Bronchial epithelial cell (primary cell): Measurements from ENCODE around the gene WWP2. TPM values are rescaled to one million over a fixed set of nuclear protein-coding genes. Genes with fewer than 3 reads are reported as not detected.

Source experiments
- DNase-seq: peaks from one replicate; pipeline ENCODE4 v3.0.0-alpha.2; 2010; ENCODE audit warnings: low read depth
- FAIRE-seq: peaks from 2 replicates; lab custom pipeline; 2011; peaks lifted over from hg19 to GRCh38; lab: Jason Lieb, UNC
- H3K27me3 ChIP-seq: 2 replicates; pipeline ENCODE4 v1.5.1; 2011; ENCODE audit warnings: low read length; ENCODE audit not compliant: control insufficient read depth, insufficient read depth
- H3K36me3 ChIP-seq: 2 replicates; pipeline ENCODE4 v1.5.1; 2011; ENCODE audit warnings: low read length; ENCODE audit not compliant: control insufficient read depth, insufficient read depth
- H3K4me3 ChIP-seq: 2 replicates; pipeline ENCODE4 v1.5.1; 2011; ENCODE audit warnings: mild to moderate bottlenecking, low read depth, low read length, control low read depth
- CTCF ChIP-seq: IDR thresholded peaks from 2 replicates; pipeline ENCODE4 v1.5.1; 2011; ENCODE audit warnings: mild to moderate bottlenecking, moderate library complexity, low read length, control low read depth, inconsistent platforms; ENCODE audit not compliant: insufficient read depth, severe bottlenecking
- total RNA-seq: library from RNA; depleted of rRNA; stranded (reverse); fragments of >200 nt; gene quantifications from 2 replicates; pipeline ENCODE4 v1.2.1, GENCODE V29; 2014

Gene WWP2
- total RNA-seq, 1 donor from 2014 or later, result 15.0 TPM

GRCh38 chr16:69935740-69936139 is 173.6 kb downstream of the WWP2 start:
- DNase-seq, result no peak
- peak; percentile 7 for FAIRE-seq
- TF ChIP-seq CTCF, result no peak
- no peak overlapping the region for H3K4me3 ChIP-seq
- no peaks in the 10 kb centered on the region for H3K27me3 ChIP-seq
- peaks cover 33% of the 10 kb centered on the region for H3K36me3 ChIP-seq

GRCh38 chr16:69936252-69936651 is 174.1 kb downstream of the WWP2 start:
- no peak for FAIRE-seq
- Histone ChIP-seq H3K4me3 (no peak overlapping the region), H3K36me3 (peaks cover 32% of the 10 kb centered on the region), H3K27me3 (no peaks in the 10 kb centered on the region)
- no peak for DNase-seq
- no peak for TF ChIP-seq CTCF

GRCh38 chr16:69936751-69937211 is 174.6 kb downstream of the WWP2 start:
- FAIRE-seq (no peak), DNase-seq (no peak)
- Histone ChIP-seq H3K4me3 (no peak overlapping the region), H3K36me3 (peaks cover 27% of the 10 kb centered on the region), H3K27me3 (no peaks in the 10 kb centered on the region)
- no peak for TF ChIP-seq CTCF

- no peak for DNase-seq
- no peaks in the 10 kb centered on the region for H3K27me3 ChIP-seq
- no peak overlapping the region for H3K4me3 ChIP-seq
- H3K36me3 ChIP-seq, result peaks cover 24% of the 10 kb centered on the region
- no peak for TF ChIP-seq CTCF
- no peak for FAIRE-seq
Observed at GRCh38 chr16:69937465-69937951, 175.4 kb downstream of the WWP2 start.

GRCh38 chr16:69938981-69939820 is 177.1 kb downstream of the WWP2 start:
- peaks cover 20% of the 10 kb centered on the region for H3K36me3 ChIP-seq
- TF ChIP-seq CTCF, result no peak
- no peak overlapping the region for H3K4me3 ChIP-seq
- H3K27me3 ChIP-seq, result no peaks in the 10 kb centered on the region
- FAIRE-seq (no peak), DNase-seq (no peak)
